GM21381 (cell line): ENCODE data around the gene KRTAP10-4.

Source experiments
- ATAC-seq: cut with Tn5 transposase; IDR thresholded peaks from one replicate; pipeline ENCODE4 v1.9.1; 2021; ENCODE audit warnings: mild to moderate bottlenecking, moderate library complexity; ENCODE audit not compliant: unreplicated experiment

KRTAP10-4 gene

DNA sequence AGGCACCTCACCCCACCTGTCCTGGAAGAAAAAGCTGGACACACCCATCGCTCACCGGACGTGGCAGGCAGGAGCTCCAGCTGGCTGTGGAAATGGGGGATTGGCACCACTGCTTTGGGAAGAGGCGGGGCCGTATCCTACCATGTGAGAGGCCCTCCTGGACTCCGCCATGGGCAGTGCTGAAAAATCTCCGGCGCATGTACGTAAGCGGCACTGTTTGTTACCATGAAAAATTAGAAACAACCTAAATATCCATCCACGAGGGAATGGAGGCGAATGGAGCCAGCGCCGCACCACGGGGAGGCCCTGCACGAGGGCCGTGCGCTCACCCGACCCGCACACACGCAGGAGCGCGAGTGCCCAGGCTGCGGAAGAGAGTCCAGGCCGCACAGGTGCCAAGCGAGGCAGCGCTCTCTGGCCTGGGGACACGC is 41.4 kb downstream of the KRTAP10-4 start:
- no peak for ATAC-seq

- ATAC-seq: no peak
These were observed 41.9 kb downstream of the KRTAP10-4 start for GRCh38 chr21:44615466-44615865.

- ATAC-seq: no peak
These were observed 42.5 kb downstream of the KRTAP10-4 start for GRCh38 chr21:44615911-44616590.

- ATAC-seq: no peak
These were observed 43.0 kb downstream of the KRTAP10-4 start for GRCh38 chr21:44616591-44616926.

- ATAC-seq: no peak
These were observed 43.6 kb downstream of the KRTAP10-4 start for GRCh38 chr21:44617071-44617501.

DNA sequence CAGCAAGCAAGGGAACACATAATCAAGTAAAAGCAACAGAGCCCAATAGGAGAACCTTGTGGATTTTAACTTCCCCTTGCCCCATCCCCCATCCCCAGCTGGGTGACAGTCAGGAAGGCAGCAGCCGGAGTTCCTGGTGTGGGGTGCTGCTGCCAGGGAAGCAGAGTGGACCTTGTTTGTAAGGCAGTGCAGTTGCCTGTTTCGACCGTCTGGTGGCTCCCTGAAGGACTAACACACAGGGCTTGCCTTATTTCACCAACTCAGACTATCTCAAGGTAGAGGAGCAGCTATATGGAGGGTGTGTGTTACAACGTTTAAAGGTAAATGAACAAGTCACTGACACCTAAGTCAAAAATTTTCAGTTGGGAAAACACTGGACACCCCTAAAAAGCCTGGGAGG is 45.0 kb downstream of the KRTAP10-4 start:
- ATAC-seq: no peak

GRCh38 chr21:44618909-44619308 is 45.4 kb downstream of the KRTAP10-4 start:
- ATAC-seq: no peak

DNA sequence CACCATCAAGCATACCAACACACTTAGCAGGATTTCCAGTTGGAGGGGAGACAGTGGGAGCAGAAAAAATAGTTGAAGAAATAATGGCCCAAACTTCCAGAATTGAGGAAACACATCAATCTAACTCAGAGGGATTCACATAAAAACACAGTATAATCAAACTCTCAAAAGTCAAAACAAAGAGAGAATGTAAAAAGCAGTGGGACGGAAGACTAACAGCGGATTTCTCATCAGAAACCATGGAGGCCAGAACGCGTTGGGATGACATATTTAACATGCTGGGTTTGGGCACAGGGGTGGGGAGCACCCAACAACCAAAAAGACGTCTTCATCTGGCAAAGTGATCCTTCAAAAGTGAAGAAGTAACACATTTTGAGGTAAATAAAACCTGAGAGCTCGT is 46.4 kb downstream of the KRTAP10-4 start:
- ATAC-seq: no peak

DNA sequence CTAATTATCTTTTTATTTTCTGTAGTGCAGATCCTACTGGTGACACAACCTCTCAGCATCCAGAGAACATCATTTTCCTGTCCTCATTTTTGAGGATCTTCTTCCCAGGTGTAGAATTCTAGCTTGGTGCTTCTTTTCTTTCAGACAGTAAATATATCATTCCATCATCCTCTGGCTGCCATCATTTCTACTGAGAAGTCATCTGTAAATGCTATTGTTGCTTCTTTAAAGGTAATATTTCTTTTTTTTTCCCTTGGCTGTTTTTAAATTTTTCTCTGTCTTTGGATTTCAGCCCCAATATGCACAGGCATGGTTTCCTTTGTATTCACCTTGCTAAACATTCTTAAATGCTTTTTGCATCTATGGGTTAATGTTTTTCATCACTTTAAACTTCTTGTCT is 50.0 kb downstream of the KRTAP10-4 start:
- no peak for ATAC-seq
